ENCODE data around the gene MAVS.

MAVS gene

DNA sequence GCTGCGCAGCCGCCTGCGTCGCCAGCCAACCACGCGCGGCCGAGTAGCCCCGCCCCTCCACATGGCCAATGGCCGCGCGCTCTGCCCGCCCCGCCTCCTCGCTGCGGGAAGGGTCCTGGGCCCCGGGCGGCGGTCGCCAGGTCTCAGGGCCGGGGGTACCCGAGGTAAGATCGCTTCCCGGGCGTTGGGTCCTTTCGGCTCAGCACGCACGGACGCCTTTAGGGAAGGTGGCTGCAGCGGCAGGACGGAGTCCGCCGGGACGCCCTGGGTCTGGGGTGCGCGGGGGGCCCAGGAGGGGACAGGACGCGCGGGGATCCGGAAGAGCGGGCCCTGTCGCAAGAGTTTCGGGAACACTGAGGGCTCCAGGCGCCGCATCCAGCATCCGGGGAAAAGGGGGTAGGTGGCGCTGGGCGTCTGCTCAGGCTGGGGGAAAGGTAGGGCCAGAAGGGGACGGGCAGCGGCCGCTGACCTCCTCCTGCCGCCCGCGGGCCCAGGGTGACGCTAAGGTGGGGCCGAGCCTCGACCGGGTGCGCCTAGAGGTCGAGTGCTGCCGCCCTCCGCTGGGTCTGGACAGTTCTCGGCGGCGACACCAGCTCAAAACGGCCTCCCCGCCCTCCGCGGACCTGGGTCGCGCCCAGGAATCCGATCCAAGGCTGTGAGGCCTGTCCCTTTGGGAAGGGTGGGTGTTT, at the start of gene MAVS:
TSS of gene MAVS (plus strand) at position 95 of the 689 bp plus-strand sequence. CDS start 7,791 bp downstream, outside the sequence.
- peak; percentile 79 for DNase-seq

DNA sequence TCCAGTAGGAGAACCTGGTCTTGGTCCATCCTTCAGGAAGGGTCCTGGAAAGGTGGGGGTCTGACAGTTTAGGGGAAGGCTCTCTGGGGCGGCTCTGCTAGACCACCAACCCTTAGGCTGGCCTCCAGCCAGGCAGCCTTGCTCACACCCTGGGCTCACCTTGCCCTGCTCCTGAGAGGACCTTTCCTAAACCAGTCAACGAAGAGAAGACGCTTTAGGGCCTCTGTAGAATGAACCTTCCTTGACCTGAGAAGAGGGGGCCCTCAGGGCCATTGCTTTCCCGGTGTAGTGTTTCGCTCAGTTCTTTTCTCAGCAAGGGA, 49.4 kb upstream of the MAVS start:
- no peak for DNase-seq

DNA sequence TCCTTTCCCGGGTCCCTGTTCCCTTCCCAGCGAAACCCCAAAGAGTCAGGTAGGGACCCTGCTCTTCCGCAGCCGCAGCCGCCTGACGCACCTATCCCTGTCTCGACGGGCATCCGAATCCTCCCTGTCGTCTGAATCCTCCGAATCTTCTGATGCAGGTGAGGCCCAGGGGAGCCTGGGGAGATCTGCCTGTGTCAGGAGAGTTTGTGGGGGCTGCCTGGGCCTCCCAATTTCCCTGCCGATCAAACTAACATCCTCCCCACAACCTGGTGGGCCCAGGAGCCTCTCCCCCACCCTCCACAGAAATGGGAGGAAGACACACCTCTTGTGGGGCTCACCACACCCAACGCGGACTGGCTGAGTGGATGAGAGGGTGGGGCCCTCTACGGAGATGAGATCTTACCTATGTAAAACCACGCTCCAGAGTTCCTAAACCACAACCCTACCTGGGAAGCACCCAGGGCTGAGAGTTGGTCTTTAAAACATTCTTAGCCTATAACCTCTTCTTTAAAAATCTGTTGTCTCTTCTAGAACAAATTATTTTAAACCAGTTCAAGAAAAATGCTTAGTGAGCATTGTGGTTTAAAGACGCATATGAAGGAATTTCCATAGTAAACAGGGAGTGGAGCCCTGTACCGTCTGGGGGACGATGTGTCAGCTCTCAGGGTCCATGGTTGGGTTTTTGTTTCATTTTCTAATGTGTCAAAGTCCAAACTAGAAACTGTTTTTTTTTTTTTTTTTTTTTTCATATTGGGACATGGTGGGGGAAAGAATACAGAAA, 48.9 kb upstream of the MAVS start:
- no peak for DNase-seq

DNA sequence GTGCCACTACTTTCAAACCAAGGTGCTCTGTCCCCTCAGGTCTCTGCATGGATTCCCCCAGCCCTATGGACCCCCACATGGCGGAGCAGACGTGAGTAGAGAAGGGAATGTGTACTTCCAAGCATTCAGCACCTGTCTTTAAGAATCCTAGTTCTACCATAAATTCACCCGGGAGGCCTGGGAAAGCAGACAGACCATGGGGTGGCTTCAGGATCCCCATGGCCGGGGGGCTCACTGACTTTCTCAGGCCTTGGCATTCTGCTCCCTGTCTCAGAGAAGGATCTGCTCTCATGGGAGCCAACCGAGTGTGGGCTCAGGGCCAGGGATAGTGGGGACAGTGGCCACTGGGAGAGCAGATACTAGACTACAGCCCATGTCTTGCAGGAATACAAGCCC, 48.3 kb upstream of the MAVS start:
- no peak for DNase-seq

DNA sequence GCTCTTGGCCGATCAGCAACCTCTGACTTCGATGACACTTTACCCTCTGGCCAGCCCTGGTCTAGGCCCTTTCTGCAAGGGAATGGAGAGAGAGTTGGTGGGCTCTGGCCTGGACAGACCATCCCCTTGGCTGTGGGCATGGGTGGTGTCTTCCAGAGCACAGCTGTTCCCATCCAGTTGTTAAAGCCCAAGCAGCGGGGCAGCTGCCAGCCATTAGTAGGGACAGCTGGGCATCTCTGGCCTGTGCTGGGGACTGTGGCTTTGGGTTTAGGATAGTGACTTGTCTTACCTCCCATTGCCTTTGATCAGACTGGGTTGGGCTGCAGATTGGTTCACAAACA, 47.8 kb upstream of the MAVS start:
- no peak for DNase-seq

DNA sequence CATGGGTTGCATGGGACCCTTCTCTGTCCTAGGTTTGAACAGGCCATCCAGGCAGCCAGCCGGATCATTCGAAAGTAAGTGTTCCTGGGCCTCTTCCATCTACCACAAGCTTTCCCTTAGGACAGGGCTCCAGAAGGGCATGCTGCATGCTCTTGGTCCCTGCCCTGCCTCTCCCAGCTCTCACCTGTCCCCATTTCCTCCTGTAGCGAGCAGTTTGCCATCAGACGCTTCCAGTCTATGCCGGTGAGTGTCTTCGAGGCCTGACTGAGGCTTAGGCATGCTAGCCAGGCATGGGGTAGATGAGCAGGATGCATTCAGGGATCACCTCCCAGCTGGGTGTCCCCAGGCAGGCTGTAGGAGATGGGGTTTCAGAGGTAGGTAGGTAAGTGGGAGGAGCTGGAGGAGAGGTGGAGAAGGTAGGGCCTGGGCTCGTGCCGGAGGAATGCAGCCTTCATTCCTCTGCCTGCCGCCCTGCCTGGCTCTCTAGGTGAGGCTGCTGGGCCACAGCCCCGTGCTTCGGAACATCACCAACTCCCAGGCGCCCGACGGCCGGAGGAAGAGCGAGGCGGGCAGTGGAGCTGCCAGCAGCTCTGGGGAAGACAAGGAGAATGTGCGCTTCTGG, 46.3 kb upstream of the MAVS start:
- DNase-seq, result no peak

DNA sequence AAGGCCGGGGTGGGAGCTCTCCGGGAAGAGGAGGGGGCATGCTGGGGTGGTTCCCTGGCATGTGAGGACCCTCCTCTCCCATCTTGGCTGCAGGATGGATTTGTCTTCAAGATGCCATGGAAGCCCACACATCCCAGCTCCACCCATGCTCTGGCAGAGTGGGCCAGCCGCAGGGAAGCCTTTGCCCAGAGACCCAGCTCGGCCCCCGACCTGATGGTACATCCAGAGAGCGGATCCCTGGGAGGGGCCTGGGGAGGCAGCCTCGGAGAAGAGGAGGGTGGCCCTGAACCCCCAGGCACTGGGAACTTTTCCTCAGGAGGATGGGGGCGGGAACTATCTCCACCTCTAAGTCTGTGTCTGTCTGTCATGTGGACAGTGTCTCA, 45.8 kb upstream of the MAVS start:
- DNase-seq, result no peak

DNA sequence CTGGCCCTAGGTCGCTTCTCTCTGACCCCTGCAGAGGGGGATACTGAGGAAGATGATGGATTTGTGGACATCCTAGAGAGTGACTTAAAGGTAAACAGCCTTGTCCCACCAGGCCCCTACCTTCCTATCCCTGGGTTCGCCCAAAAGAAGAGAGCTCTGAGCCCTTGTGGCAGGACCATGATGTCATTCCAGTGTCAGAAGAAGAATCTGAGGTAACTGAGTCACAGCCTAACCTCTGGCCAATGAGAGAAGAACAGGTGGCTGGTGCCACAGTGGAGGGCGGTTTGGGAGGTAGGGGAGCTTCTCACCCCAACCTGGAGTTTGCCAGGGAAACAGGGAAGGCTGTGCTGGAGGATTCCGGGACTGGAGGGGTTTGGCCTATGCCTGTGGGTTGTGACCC, 45.3 kb upstream of the MAVS start:
- DNase-seq, result no peak

DNA sequence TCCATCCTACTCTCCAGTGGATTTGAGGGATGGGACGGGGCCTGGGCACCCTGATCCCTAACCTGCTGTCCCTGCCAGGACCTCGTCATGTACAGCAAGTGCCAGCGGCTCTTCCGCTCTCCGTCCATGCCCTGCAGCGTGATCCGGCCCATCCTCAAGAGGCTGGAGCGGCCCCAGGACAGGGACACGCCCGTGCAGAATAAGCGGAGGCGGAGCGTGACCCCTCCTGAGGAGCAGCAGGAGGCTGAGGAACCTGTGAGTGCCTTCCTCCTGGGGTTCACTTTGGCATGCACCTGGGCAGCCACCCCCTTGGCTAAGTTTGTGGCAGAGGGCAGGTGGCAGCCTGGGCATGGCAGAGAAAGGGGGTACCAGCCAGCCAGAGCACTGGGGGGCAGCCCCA, 44.8 kb upstream of the MAVS start:
- DNase-seq, result no peak

DNA sequence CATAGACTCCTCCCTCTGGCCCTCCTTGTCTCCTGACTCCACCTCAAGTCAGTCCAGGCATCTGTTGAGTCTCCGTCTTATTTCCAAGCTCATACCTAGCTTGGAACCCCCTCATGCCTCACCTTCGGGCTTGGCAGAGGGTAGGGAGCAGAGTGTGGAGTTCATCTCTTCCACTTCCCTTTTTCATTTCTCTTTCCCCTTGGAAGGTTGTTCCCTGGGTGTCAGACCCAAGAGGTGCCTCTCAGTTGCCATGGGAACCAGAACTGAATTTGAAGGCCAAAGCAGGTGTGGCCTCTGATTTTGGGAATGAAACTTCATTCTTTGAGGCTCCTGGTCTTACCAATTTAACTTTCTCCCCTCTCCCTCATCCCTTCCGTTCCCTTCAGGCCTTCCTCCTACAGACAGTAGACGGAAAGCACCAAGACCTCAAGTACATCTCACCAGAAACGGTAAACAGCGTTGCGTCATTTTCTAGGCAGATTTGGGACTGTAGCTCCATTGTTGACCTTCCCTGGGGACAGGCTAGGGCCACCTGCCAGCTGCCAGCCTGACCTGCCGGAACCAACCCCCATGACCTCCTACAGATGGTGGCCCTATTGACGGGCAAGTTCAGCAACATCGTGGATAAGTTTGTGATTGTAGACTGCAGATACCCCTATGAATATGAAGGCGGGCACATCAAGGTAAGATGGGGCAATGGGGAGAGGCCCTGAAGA, 44.0 kb upstream of the MAVS start:
- no peak for DNase-seq

DNA sequence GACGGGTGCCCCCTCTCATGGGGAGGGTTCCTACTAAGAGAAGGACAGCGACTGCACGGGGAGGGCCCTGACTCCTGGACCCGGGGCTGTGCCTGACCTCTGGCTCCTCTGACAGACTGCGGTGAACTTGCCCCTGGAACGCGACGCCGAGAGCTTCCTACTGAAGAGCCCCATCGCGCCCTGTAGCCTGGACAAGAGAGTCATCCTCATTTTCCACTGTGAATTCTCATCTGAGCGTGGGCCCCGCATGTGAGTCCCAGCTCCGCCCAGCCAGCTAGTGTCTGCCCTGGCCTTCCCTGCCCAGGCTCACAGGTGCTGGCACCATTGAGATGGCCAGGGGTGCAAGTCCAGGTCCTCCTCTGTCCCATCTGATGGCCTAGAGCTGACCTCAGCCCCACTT, 43.3 kb upstream of the MAVS start:
- DNase-seq, result no peak

DNA sequence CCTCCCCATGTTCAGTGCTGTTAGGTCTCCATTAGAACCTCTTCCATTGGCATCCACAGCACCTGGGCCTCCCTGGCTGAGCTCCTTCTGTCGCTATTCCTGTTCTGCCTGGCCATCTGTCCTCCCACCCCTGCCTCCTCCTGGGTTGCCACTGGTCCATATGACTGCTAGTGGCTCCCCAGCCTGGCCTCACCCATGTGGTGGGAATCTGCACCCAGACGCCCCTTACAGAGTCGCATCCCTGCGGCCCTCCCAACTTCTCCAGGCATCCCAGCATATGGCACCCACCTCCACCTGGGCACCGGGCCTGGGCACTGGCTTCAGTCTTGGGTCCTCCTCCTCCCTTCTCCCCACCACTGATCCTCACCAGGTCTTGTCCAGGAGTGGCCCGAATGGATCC, 42.8 kb upstream of the MAVS start:
- no peak for DNase-seq

DNA sequence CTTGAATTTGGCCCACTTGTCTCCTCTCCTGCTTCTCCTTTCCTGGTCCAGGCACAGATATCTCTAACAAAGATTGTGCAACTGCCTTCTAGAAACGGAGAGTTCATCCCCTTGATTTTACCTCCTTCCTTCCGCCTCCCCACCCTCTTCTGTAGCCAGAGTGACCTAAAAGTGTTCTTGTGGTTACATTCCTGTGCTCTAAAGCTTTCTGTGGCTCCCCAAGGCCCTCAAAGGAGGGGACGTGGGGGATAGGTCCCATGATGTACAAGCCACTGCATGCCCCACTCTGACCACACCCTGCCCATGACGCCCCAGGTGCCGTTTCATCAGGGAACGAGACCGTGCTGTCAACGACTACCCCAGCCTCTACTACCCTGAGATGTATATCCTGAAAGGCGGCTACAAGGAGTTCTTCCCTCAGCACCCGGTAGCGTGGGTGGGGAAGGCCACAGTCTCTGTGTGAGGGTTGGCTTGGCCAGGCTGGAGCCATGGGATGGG, 42.3 kb upstream of the MAVS start:
- no peak for DNase-seq

DNA sequence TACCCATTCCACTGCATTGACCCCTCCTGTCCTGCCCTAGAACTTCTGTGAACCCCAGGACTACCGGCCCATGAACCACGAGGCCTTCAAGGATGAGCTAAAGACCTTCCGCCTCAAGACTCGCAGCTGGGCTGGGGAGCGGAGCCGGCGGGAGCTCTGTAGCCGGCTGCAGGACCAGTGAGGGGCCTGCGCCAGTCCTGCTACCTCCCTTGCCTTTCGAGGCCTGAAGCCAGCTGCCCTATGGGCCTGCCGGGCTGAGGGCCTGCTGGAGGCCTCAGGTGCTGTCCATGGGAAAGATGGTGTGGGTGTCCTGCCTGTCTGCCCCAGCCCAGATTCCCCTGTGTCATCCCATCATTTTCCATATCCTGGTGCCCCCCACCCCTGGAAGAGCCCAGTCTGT, 41.9 kb upstream of the MAVS start:
- no peak for DNase-seq

DNA sequence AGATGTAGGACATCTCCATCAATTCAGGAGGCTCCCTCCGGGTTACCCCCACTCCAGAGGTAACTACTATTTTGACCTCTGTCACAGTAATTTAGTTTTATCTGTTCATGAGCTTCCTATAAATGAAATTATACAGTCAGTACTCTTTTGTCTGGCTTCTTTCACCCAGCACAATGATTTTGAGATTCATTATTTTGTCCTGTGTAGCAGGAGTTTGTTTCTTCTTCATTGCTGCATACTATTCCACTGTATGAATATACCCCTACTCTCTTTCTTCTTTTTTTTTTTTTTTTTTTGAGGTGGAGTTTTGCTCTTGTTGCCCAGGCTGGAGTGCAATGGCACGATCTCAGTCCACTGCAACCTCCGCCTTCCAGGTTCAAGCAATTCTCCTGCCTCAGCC, 38.1 kb upstream of the MAVS start:
- no peak for DNase-seq

DNA sequence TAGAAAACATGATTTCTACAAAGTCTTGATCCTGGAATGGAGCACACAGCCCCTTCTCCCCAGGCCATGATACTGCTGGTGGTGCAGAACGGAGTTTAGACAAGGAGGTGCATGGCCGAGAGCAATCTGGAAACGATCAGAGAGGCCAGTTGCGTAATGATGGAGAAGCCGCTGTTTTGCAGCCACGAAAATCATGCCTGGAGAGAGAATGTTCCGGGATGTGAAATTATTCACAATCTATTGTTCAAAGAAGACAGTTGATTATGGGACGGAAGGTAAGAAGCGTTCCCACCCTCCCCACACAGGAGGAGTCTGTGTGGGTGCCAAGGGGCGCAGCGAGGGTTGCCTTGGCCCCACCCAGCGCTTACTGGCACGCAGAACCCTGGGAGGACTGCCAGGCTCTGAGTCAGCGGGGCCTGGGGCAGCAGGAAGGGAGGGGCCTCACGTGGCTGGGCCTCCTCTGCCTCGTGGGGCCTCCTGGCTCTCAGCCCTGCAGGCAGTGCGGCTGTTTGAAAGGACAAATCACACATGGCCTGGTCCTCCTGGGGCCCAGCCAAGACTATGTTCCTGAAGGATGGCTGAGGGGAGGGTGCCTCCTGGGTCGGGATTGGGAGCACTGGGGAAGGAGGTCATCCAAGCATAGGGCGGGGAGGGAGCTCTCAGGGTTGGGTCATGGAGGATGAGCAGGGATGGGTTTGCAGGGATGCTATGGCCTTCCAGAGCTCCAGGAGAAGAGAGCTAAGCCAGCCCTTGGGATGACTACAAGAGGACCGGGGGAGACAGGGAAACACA, 35.0 kb upstream of the MAVS start:
- peak; percentile 74 for DNase-seq

DNA sequence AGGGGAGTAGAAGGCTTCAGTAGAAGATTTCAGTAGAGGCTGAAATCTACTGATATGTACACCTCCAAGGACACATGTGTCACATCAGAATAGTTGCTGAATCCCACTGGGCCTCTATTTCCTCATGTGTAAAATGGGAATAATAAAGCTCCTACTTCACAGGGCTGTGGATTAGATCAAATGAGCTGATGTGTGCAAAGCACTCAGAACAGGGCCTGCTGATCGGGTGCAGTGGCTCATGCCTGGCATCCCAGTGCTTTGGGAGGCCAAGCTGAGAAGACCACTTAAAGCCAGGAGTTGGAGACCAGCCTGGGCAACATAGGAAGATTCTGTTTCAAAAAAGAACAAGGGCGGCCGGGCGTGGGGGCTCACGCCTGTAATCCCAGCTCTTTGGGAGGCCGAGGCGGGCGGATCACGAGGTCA, 34.4 kb upstream of the MAVS start:
- no peak for DNase-seq

DNA sequence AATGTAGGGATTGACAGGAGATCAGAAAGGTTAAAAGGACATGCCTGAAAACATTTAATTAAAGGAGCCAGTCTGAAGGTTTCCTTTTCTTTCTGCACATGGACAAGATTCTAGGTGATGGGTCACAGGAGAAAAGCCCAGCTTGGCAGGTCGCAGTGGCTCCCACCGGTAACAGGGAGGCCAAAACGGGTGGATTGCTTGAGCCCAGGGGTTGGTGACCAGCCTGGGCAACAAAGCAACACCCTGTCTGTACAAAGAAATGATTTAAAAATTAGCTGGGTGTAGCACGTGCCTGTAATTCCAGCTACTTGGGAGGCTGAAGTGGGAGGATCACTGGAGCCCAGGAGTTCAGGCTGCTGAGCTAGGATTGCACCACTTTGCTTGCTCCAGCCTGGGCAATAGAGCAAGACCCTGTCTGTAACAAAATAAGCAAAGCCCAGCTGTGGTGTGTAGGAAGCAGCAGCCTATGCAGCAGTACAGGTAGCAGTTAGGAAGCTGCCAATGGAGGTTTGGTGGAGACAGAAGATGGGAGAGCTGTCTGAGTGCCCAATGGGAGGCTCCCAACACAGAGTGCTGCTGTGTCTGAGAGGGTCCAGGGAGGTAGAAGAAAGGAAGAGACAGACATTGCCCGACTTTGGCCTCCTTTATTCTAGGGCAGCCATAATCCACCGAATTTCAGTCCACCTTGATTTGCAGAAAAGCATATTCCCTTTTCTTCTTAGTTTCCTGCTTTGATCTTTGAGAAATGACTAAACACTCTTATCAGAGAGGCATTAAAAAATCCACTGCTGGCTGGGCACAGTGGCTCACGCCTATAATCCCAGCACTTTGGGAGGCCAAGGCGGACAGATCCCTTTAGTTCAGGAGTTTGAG, 33.4 kb upstream of the MAVS start:
- DNase-seq, result no peak

DNA sequence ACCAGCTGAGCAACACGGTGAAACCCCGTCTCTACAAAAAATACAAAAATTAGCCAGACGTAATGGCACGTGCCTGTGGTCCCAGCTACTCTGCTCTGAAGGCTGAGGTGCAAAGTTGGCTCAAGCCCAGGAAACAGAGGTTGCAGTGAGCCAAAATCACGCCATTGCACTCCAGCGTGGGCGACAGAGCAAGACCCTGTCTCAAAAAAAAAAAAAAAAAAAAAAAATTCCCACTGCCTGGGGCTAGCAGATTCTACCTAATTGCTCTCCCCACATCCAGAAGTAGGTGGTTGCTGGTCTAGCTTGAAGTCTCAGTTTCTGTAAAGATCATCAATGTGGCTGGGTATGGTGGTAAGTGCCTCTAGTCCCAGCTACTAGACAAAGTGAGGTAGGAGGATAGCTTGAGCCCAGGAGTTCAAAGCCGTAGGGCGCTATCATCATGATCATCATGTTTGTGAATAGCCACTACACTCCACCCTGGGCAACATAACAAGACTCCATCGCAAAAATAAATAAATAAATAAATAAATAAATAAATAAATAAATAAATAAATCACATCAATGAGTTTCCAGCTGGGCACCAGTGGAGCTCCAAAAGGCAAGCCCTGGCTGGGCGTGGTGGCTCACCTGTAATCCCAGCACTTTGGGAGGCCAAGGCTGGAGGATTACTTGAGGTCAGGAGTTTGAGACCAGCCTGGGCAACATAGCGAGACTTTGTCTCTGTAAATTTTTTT, 32.6 kb upstream of the MAVS start:
- DNase-seq, result no peak

DNA sequence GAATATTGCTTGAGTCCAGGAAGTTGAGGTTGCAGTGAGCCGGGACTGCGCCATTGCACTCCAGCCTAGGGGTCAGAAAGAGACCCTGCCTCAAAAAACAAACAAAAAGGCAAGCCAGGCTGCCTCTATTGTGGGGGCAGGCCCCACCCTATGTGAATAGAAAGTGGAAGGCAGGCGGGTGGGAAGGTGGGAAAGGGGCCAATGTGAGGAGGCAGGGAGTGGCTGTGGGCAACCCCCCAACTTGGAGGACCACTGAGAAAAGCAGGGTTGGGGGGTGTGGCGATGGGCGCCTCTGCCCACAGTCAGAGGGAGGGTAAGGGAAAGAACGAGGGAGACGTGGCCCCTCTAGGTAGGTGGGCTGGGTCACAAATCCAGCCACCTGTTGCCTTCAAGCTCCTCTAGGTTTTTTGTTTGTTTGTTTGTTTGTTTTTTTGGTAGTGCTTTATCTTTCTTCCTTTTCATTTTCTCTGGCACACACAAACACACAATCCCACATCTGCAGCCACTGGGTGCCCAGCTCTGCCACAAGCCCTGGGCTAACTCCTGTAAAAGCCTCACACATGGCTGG, 31.6 kb upstream of the MAVS start:
- DNase-seq, result no peak
